Testis (tissue), 3 donors: ENCODE measurements around the gene RABL3. TPM values are rescaled to one million over a fixed set of nuclear protein-coding genes. Genes with fewer than 3 reads are reported as not detected.
"Not testable (repeated sequence)": the region's sequence is repeated elsewhere in the genome, so short reads cannot be mapped to it uniquely, and the experiment has no call there.

ENCODE experiments used
- DNase-seq: peaks from one replicate; pipeline ENCODE4 v3.0.0-alpha.2; 2019
- H3K27ac ChIP-seq, 2 donors: fragments of 200-600 bp; sonication (generic); one replicate each; pipeline ENCODE4 v1.5.1; 2019
- H3K27me3 ChIP-seq: fragments of 200-600 bp; sonication (generic); one replicate; pipeline ENCODE4 v1.5.1; 2019
- H3K36me3 ChIP-seq: fragments of 200-600 bp; sonication (generic); one replicate; pipeline ENCODE4 v1.5.1; 2017; ENCODE audit warnings: low read depth; ENCODE audit errors: missing control alignments
- H3K4me1 ChIP-seq: fragments of 200-600 bp; sonication (generic); one replicate; pipeline ENCODE4 v1.5.1; 2019
- H3K4me3 ChIP-seq, 2 donors: fragments of 200-600 bp; sonication (generic); one replicate each; pipeline ENCODE4 v1.5.1; 2017 to 2019
- H3K9me3 ChIP-seq: fragments of 200-600 bp; sonication (generic); one replicate; pipeline ENCODE4 v1.5.1; 2017
- CTCF ChIP-seq, 3 experiments: fragments of 450-650 bp in 2 of 3; fragments of 200-600 bp in 1 of 3; sonication (generic) in 1 of 3; IDR thresholded peaks; one replicate each; pipeline ENCODE4 v1.5.1; 2016 to 2019; ENCODE audit warnings: antibody characterized with exemption in 3 of 3, mild to moderate bottlenecking in 2 of 3, moderate library complexity in 1 of 3
- POLR2A ChIP-seq: fragments of 450-650 bp; IDR thresholded peaks from one replicate; pipeline ENCODE4 v1.6.1; 2017; ENCODE audit warnings: antibody characterized with exemption, mild to moderate bottlenecking, moderate library complexity
- WGBS, 2 donors: methylation state at CpG; one replicate each; pipeline ENCODE4 v1.1.5; 2018; 5-methylcytosine and 5-hydroxymethylcytosine counted together
- intact Hi-C: fragments of 100-400 bp; cut with DNase I; formaldehyde crosslinking; loops from one replicate; pipeline ENCODE4 v1.15.1; 2023; ENCODE audit warnings: low total_unique reads
- polyA plus RNA-seq: library from polyadenylated mRNA; stranded (reverse); fragments of 350-450 nt; fragmentation: Illumina TruSeq; extraction: RNeasy Lipid Tissue Mini Kit (QIAGEN cat#74804); gene quantifications from one replicate; pipeline ENCODE4 v1.2.3, GENCODE V29; 2014; ENCODE audit warnings: low read depth, low replicate concordance; ENCODE audit not compliant: insufficient read depth
- total RNA-seq, 2 donors: library from RNA; depleted of rRNA; stranded (reverse); fragments of >200 nt; gene quantifications; one replicate each; pipeline ENCODE4 v1.2.3, GENCODE V29; 2016

The RABL3 gene
- total and polyA plus RNA-seq, 3 donors from 2014 or later, result 11.1 to 19.6 (median 11.3) TPM

- intact Hi-C loops, result no loop called here
- 32 to 37% methylated on average over 3 of the region's 3 CpGs for whole genome bisulfite sequencing, 2 donors
- Histone ChIP-seq H3K4me1 (peaks cover 7% of the 10 kb centered on the region), H3K9me3 (no peaks in the 10 kb centered on the region), H3K36me3 (no peaks in the 10 kb centered on the region), H3K27me3 (no peaks in the 10 kb centered on the region), H3K27ac (peak overlapping the region in 1 of 2 donors; percentile 37), H3K4me3 (no peak overlapping the region)
- DNase-seq, result no peak
- TF ChIP-seq POLR2A, result no peak
- no peak for TF ChIP-seq CTCF (IDR thresholded peaks at IDR 0.05)
Observed at GRCh38 chr3:120678984-120679383, 63.3 kb downstream of the RABL3 start.

- 17 to 31% methylated on average over 6 of the region's 6 CpGs for WGBS, 2 donors
- peaks cover 7% of the 10 kb centered on the region for H3K4me1 ChIP-seq
- TF ChIP-seq CTCF (IDR thresholded peaks at IDR 0.05) (no peak), POLR2A (no peak)
- no peaks in the 10 kb centered on the region for H3K27me3 ChIP-seq
- H3K9me3 ChIP-seq, result no peaks in the 10 kb centered on the region
- DNase-seq, result peak; percentile 63
- intact Hi-C loops, result no loop called here
- H3K27ac ChIP-seq, result peak overlapping the region in 1 of 2 donors; percentile 37
- H3K4me3 ChIP-seq, result no peak overlapping the region
- no peaks in the 10 kb centered on the region for H3K36me3 ChIP-seq
Observed at GRCh38 chr3:120678331-120678947, 63.9 kb downstream of the RABL3 start.

GRCh38 chr3:120677193-120677592 is 65.1 kb downstream of the RABL3 start:
- DNase-seq, H3K9me3 ChIP-seq, H3K27me3 ChIP-seq, H3K27ac ChIP-seq, H3K4me1 ChIP-seq, intact Hi-C loops, H3K36me3 ChIP-seq, H3K4me3 ChIP-seq: not testable (repeated sequence)
- 89 to 91% methylated on average over 7 of the region's 7 CpGs for WGBS, 2 donors

- Histone ChIP-seq H3K27me3 (no peaks in the 10 kb centered on the region), H3K27ac (no peak overlapping the region), H3K4me1 (no peaks in the 10 kb centered on the region), H3K9me3 (no peaks in the 10 kb centered on the region), H3K4me3 (no peak overlapping the region), H3K36me3 (no peaks in the 10 kb centered on the region)
- DNase-seq, result no peak
- intact Hi-C loops, result no loop called here
- WGBS, 2 donors, result 28 to 53% methylated on average over 2 of the region's 2 CpGs
- TF ChIP-seq CTCF (IDR thresholded peaks at IDR 0.05) (no peak), POLR2A (no peak)
Observed at GRCh38 chr3:120673116-120673515, 69.2 kb downstream of the RABL3 start.

- H3K27me3 ChIP-seq, result no peaks in the 10 kb centered on the region
- 83 to 90% methylated on average over 2 of the region's 2 CpGs for WGBS, 2 donors
- TF ChIP-seq POLR2A (no peak), CTCF (IDR thresholded peaks at IDR 0.05) (no peak)
- no peaks in the 10 kb centered on the region for H3K4me1 ChIP-seq
- no peak for DNase-seq
- no peak overlapping the region for H3K27ac ChIP-seq
- intact Hi-C loops, result no loop called here
- H3K9me3 ChIP-seq, result no peaks in the 10 kb centered on the region
- H3K36me3 ChIP-seq, result no peaks in the 10 kb centered on the region
- H3K4me3 ChIP-seq, result no peak overlapping the region
Observed at GRCh38 chr3:120670576-120670975, 71.7 kb downstream of the RABL3 start.
